ENCODE results near the gene PAPOLB. TPM values are rescaled to one million over a fixed set of nuclear protein-coding genes. Genes with fewer than 3 reads are reported as not detected.

The PAPOLB gene
- polyA plus RNA-seq, 3 donors, result not detected

DNA sequence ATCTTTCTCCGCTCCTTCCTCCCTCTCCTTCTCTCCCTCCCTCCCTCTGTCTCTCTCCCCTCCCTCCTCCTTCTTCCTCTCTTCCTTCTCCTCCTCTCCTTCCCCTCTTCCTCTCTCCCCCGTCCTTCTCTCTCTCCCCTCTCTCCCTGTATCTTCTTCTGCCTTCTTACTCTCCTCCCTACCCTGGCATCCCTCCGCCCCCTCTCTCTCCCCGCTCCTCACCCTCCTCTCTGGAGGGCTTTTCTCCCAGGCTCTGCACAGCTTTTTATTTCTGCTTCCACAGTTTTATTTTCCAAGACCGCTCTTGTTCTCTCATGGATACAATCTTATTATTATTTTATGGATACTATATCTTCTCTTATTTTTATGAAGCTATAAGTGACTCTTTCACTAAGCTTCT, 53.8 kb downstream of the PAPOLB start:
- peaks cover 41 to 61% (median 43%) of the 10 kb centered on the region in 3 donors for H3K27me3 Mint-ChIP-seq (ENCODE audit: low read depth in 3 of 3)

More for the DNA sequence above, 53.8 kb downstream of the PAPOLB start:
- Histone ChIP-seq H3K4me2 (replicated peaks; ENCODE audit: extremely low read depth, low read length, poor library complexity, severe bottlenecking) (no peak overlapping the region), H3K4me1 (ENCODE audit: control insufficient read depth in 1 of 2, insufficient read depth in 2 of 2, low read length in 2 of 2) (peaks cover 0 to 7% of the 10 kb centered on the region in 2 donors), H3K27ac (ENCODE audit: low read depth in 1 of 2, low read length in 2 of 2) (no peak overlapping the region), H3K36me3 (replicated peaks in 1 of 2; ENCODE audit: control insufficient read depth in 1 of 2, insufficient read depth in 2 of 2, low read length in 2 of 2) (no peaks in the 10 kb centered on the region), H3K9me3 (replicated peaks in 1 of 2; ENCODE audit: control insufficient read depth in 1 of 2, insufficient read depth in 1 of 2, low read length in 2 of 2) (peaks cover 0 to 3% of the 10 kb centered on the region in 2 donors), H4K20me1 (ENCODE audit: insufficient read depth, low read length) (no peaks in the 10 kb centered on the region), H2AFZ (ENCODE audit: insufficient read depth, low read depth, low read length, poor library complexity, severe bottlenecking) (no peak overlapping the region), H3K9ac (ENCODE audit: insufficient read depth, low read length, poor library complexity, severe bottlenecking) (no peak overlapping the region), H3K79me2 (ENCODE audit: insufficient read depth, low read length) (no peaks in the 10 kb centered on the region), H3K4me3 (replicated peaks in 1 of 3; ENCODE audit: low read depth in 2 of 3, low read length in 3 of 3) (no peak overlapping the region), H3K27me3 (ENCODE audit: control insufficient read depth in 2 of 2, insufficient read depth in 2 of 2, low read length in 2 of 2) (peaks cover 2 to 39% of the 10 kb centered on the region in 2 donors)
- H3K36me3 Mint-ChIP-seq, result no peaks in the 10 kb centered on the region
- peaks cover 1 to 10% (median 4%) of the 10 kb centered on the region in 7 donors for H3K9me3 Mint-ChIP-seq
- intact Hi-C loops (cut with micrococcal nuclease), result no loop called here
- H3K4me1 Mint-ChIP-seq, result peaks cover 6% of the 10 kb centered on the region
- H3K4me3 Mint-ChIP-seq, result peak overlapping the region in 1 of 2 donors; percentile 65
- H3K27ac Mint-ChIP-seq, result peak overlapping the region in 1 of 7 donors; percentile 73
- WGBS (ENCODE audit: insufficient coverage), result 27% methylated on average over 2 of the region's 5 CpGs
- no peak for DNase-seq
- TF ChIP-seq CTCF (IDR thresholded peaks at IDR 0.05), result no peak

Small RNA genes lying within 50 kb of the gene (small RNA-seq; reads per million reads assigned to genes)
- not detected for gene RF00019 (ENCODE audit: insufficient read length, low read depth)

Other genes with a start within 250 kb of the PAPOLB start
- gene FOXK1, start 179.7 kb downstream of the PAPOLB start, polyA plus RNA-seq, result 10 to 100 TPM in 1 of 3 donors, under 1 TPM in 2; 0.33 to 16.8 (median 0.76) TPM
- gene AP5Z1, start 86.4 kb downstream of the PAPOLB start, polyA plus RNA-seq, result 10 to 100 TPM; 30.8 to 75.2 (median 33.8) TPM
- not detected for gene RADIL, start 21.7 kb upstream of the PAPOLB start, polyA plus RNA-seq
- gene MMD2, start 97.2 kb upstream of the PAPOLB start, polyA plus RNA-seq, result not detected
- 1 to 10 TPM in 2 of 3 donors, under 1 TPM in 1; 0.74 to 3.3 (median 1.8) TPM for gene RBAK, start 183.8 kb upstream of the PAPOLB start, polyA plus RNA-seq